CD4-positive, alpha-beta T cell treated with Interleukin-6 for 4 hours (primary cell): ENCODE measurements around the gene EPB41L3.
"Not testable (repeated sequence)": the region's sequence is repeated elsewhere in the genome, so short reads cannot be mapped to it uniquely, and the experiment has no call there.

ENCODE experiments used
- DNase-seq: peaks from one replicate; pipeline ENCODE4 v3.0.0-alpha.2; 2020; ENCODE audit warnings: mixed read lengths

Gene EPB41L3

GRCh38 chr18:5530629-5531178 lies 13.1 kb downstream of the EPB41L3 start:
- no peak for DNase-seq

- DNase-seq, result no peak
Observed at GRCh38 chr18:5529471-5529870, 14.3 kb downstream of the EPB41L3 start.

GRCh38 chr18:5527603-5528002 lies 16.2 kb downstream of the EPB41L3 start:
- no peak for DNase-seq

- DNase-seq, result no peak
Observed at GRCh38 chr18:5524660-5525059, 19.1 kb downstream of the EPB41L3 start.

GRCh38 chr18:5521000-5521399 lies 22.8 kb downstream of the EPB41L3 start:
- no peak for DNase-seq

- DNase-seq, result no peak
Observed at GRCh38 chr18:5520464-5520863, 23.3 kb downstream of the EPB41L3 start.

- no peak for DNase-seq
Observed at GRCh38 chr18:5519448-5520298, 24.1 kb downstream of the EPB41L3 start.

GRCh38 chr18:5518899-5519371 lies 24.9 kb downstream of the EPB41L3 start:
- no peak for DNase-seq

- DNase-seq, result no peak
Observed at GRCh38 chr18:5518179-5518770, 25.5 kb downstream of the EPB41L3 start.

- DNase-seq, result no peak
Observed at GRCh38 chr18:5516841-5517240, 27.0 kb downstream of the EPB41L3 start.

GRCh38 chr18:5515011-5515784 lies 28.6 kb downstream of the EPB41L3 start:
- DNase-seq, result no peak

GRCh38 chr18:5513947-5514346 lies 29.9 kb downstream of the EPB41L3 start:
- DNase-seq, result no peak

GRCh38 chr18:5512176-5512575 lies 31.6 kb downstream of the EPB41L3 start:
- no peak for DNase-seq

GRCh38 chr18:5511541-5511940 lies 32.3 kb downstream of the EPB41L3 start:
- DNase-seq, result not testable (repeated sequence)

- DNase-seq, result no peak
Observed at GRCh38 chr18:5510135-5510846, 33.5 kb downstream of the EPB41L3 start.

- no peak for DNase-seq
Observed at GRCh38 chr18:5508821-5509220, 35.0 kb downstream of the EPB41L3 start.

GRCh38 chr18:5507756-5508155 lies 36.0 kb downstream of the EPB41L3 start:
- DNase-seq, result no peak

- no peak for DNase-seq
Observed at GRCh38 chr18:5506174-5506573, 37.6 kb downstream of the EPB41L3 start.

- no peak for DNase-seq
Observed at GRCh38 chr18:5503740-5504139, 40.1 kb downstream of the EPB41L3 start.

GRCh38 chr18:5500158-5500939 lies 43.4 kb downstream of the EPB41L3 start:
- DNase-seq, result no peak

- no peak for DNase-seq
Observed at GRCh38 chr18:5498452-5498851, 45.3 kb downstream of the EPB41L3 start.

- no peak for DNase-seq
Observed at GRCh38 chr18:5496305-5496704, 47.5 kb downstream of the EPB41L3 start.
